BE2C (cell line): Measurements from ENCODE around the gene DMWD.

Experiments
- DNase-seq: peaks from one replicate; pipeline ENCODE4 v3.0.0-alpha.2; 2020
- H3K27me3 ChIP-seq: fragments of 250-450 bp; sonication (Bioruptor Pico); 2 replicates; pipeline ENCODE4 v1.5.1; 2020; ENCODE audit warnings: mild to moderate bottlenecking
- H3K36me3 ChIP-seq: fragments of 250-450 bp; sonication (Bioruptor Pico); 2 replicates; pipeline ENCODE4 v1.5.1; 2020; ENCODE audit warnings: mild to moderate bottlenecking
- H3K4me1 ChIP-seq: fragments of 250-450 bp; sonication (Bioruptor Pico); 2 replicates; pipeline ENCODE4 v1.5.1; 2020
- H3K4me3 ChIP-seq: 2 replicates; pipeline ENCODE4 v1.5.1; 2011; ENCODE audit warnings: low read depth, low read length
- H3K9me3 ChIP-seq: fragments of 250-450 bp; sonication (Bioruptor Pico); 2 replicates; pipeline ENCODE4 v1.5.1; 2020
- CTCF ChIP-seq: IDR thresholded peaks from 2 replicates; pipeline ENCODE4 v1.5.1; 2012; ENCODE audit warnings: mild to moderate bottlenecking, low read depth, low read length

Gene DMWD

GRCh38 chr19:45785781-45786532 is 6.7 kb downstream of the DMWD start:
- no peak for DNase-seq
- H3K9me3 ChIP-seq: no peaks in the 10 kb centered on the region
- H3K36me3 ChIP-seq: peaks cover 39% of the 10 kb centered on the region
- H3K4me3 ChIP-seq: no peak overlapping the region
- no peaks in the 10 kb centered on the region for H3K27me3 ChIP-seq
- peaks cover 9% of the 10 kb centered on the region for H3K4me1 ChIP-seq
- no peak for TF ChIP-seq CTCF

- no peaks in the 10 kb centered on the region for H3K27me3 ChIP-seq
- no peak for TF ChIP-seq CTCF
- no peak for DNase-seq
- no peaks in the 10 kb centered on the region for H3K9me3 ChIP-seq
- no peak overlapping the region for H3K4me3 ChIP-seq
- peaks cover 33% of the 10 kb centered on the region for H3K36me3 ChIP-seq
- peaks cover 11% of the 10 kb centered on the region for H3K4me1 ChIP-seq
Measured at GRCh38 chr19:45785097-45785496, 7.5 kb downstream of the DMWD start.

- H3K9me3 ChIP-seq: no peaks in the 10 kb centered on the region
- TF ChIP-seq CTCF: no peak
- H3K4me3 ChIP-seq: no peak overlapping the region
- H3K4me1 ChIP-seq: peaks cover 14% of the 10 kb centered on the region
- DNase-seq: no peak
- no peaks in the 10 kb centered on the region for H3K27me3 ChIP-seq
- peaks cover 25% of the 10 kb centered on the region for H3K36me3 ChIP-seq
Measured at GRCh38 chr19:45784096-45784495, 8.5 kb downstream of the DMWD start.

- H3K36me3 ChIP-seq: peaks cover 20% of the 10 kb centered on the region
- DNase-seq: no peak
- H3K4me3 ChIP-seq: no peak overlapping the region
Measured at GRCh38 chr19:45782820-45783785, 9.5 kb downstream of the DMWD start.

GRCh38 chr19:45782162-45782691 is 10.4 kb downstream of the DMWD start, which contains the start of gene DMPK:
DMPK (minus strand) TSS chr19:45782490; CDS start chr19:45782352, 138 bp downstream.
- DNase-seq: no peak
- Histone ChIP-seq H3K36me3 (peaks cover 26% of the 10 kb centered on the region), H3K4me1 (peaks cover 14% of the 10 kb centered on the region), H3K4me3 (no peak within 1 kb of the TSS), H3K9me3 (no peaks in the 10 kb centered on the region), H3K27me3 (no peaks in the 10 kb centered on the region)
- TF ChIP-seq CTCF: no peak

More at GRCh38 chr19:45782820-45783785, 9.5 kb downstream of the DMWD start:
- no peaks in the 10 kb centered on the region for H3K9me3 ChIP-seq
- no peak for TF ChIP-seq CTCF
- H3K27me3 ChIP-seq: no peaks in the 10 kb centered on the region
- peaks cover 14% of the 10 kb centered on the region for H3K4me1 ChIP-seq
